ENCODE data around the gene APH1B. TPM values are rescaled to one million over a fixed set of nuclear protein-coding genes. Genes with fewer than 3 reads are reported as not detected.

The APH1B gene
- total RNA-seq = 10 to 100 TPM; 39.3 to 43.7 TPM

GRCh38 chr15:63277038-63277892 lies at the start of gene APH1B:
Gene APH1B (plus strand): TSS chr15:63277605. CDS start chr15:63277624, 19 bp downstream.

Other genes starting within 250 kb of the APH1B start
- 10 to 100 TPM; 32.0 to 49.3 TPM for gene TPM1, start 234.9 kb upstream of the APH1B start, total RNA-seq
- 10 to 100 TPM; 24.8 to 26.0 TPM for gene LACTB, start 155.7 kb upstream of the APH1B start, total RNA-seq
- gene RPS27L, start 120.1 kb upstream of the APH1B start, total RNA-seq = 100 to 1,000 TPM; 159 to 233 TPM
- gene RAB8B, start 88.0 kb upstream of the APH1B start, total RNA-seq = 100 to 1,000 TPM in 1 of 2 donors, 10 to 100 TPM in 1; 57.5 to 123 TPM
- gene CA12, start 104.2 kb downstream of the APH1B start, total RNA-seq = 1 to 10 TPM; 2.4 to 2.7 TPM
- gene USP3, start 227.0 kb downstream of the APH1B start, total RNA-seq = 10 to 100 TPM; 22.4 to 31.3 TPM

Measured in melanocyte of skin (primary cell).